Stomach (tissue), 9 donors: ENCODE data around the gene EHMT1. TPM values are rescaled to one million over a fixed set of nuclear protein-coding genes. Genes with fewer than 3 reads are reported as not detected.
A peak's percentile ranks its signal among the peaks of the same experiment; 100 is the strongest.

Source experiments
- DNase-seq, 2 donors: peaks; one replicate each; pipeline versions ENCODE4 v3.0.0 to v3.0.0-alpha.2; 2013 to 2019
- H3K27ac ChIP-seq, 5 donors: fragments of 200-600 bp in 4 of 5; sonication (generic) in 4 of 5; one replicate each; pipeline ENCODE4 v1.5.1; 2013 to 2019; ENCODE audit warnings: mild to moderate bottlenecking in 1 of 5, moderate library complexity in 1 of 5
- H3K27me3 ChIP-seq, 3 donors: fragments of 200-600 bp; sonication (generic); one replicate each; pipeline ENCODE4 v1.5.1; 2017 to 2019; ENCODE audit warnings: mixed run types in 1 of 3
- H3K36me3 ChIP-seq, 4 donors: fragments of 200-600 bp; sonication (generic); 1 replicate in 3 of 4; 2 replicates in 1 of 4; pipeline ENCODE4 v1.5.1; 2016 to 2019
- H3K4me1 ChIP-seq, 4 donors: fragments of 200-600 bp; sonication (generic); one replicate each; pipeline ENCODE4 v1.5.1; 2016 to 2019
- H3K4me3 ChIP-seq, 4 donors: fragments of 200-600 bp; sonication (generic) in 3 of 4; one replicate each; pipeline ENCODE4 v1.5.1; 2016 to 2019; ENCODE audit warnings: mild to moderate bottlenecking in 1 of 4
- H3K9me3 ChIP-seq, 4 donors: fragments of 200-600 bp; sonication (generic); one replicate each; pipeline ENCODE4 v1.5.1; 2016 to 2019
- EP300 ChIP-seq: sonication (generic); formaldehyde crosslinking; IDR thresholded peaks from one replicate; pipeline ENCODE4 v1.6.1; 2017; ENCODE audit warnings: antibody characterized with exemption
- POLR2A ChIP-seq, 4 donors: fragments of 450-650 bp; IDR thresholded peaks; one replicate each; pipeline ENCODE4 v1.6.1; 2016; ENCODE audit warnings: antibody characterized with exemption in 4 of 4, control low read depth in 2 of 4, mild to moderate bottlenecking in 1 of 4, moderate library complexity in 1 of 4
- POLR2AphosphoS5 ChIP-seq, 3 donors: sonication (generic); formaldehyde crosslinking; IDR thresholded peaks; one replicate each; pipeline ENCODE4 v1.6.1; 2016; ENCODE audit warnings: antibody characterized with exemption in 3 of 3
- WGBS, 5 donors: extraction: QIAGEN DNeasy Blood & Tissue Kit in 3 of 5; methylation state at CpG; one replicate each; pipeline versions ENCODE4 v1.1.5 to v1.1.7; 2013 to 2018; 5-methylcytosine and 5-hydroxymethylcytosine counted together
- intact Hi-C: fragments of 100-400 bp; cut with DNase I; formaldehyde crosslinking; loops from one replicate; pipeline ENCODE4 v1.15.1; 2023; ENCODE audit warnings: low total_unique reads
- polyA plus RNA-seq, 3 donors: library from polyadenylated mRNA; stranded (reverse); fragments of 200-250 nt; gene quantifications; one replicate each; pipeline ENCODE4 v1.2.3, GENCODE V29; 2013
- total RNA-seq, 5 donors: library from RNA; depleted of rRNA; stranded (reverse); fragments of >200 nt; gene quantifications; one replicate each; pipeline versions ENCODE4 v1.1.0 to v1.2.3, GENCODE V29; 2014 to 2016
- TF ChIP-seq, protein P1 (sequence below), 7 experiments: fragments of 450-650 bp in 4 of 7; fragments of 200-600 bp in 3 of 7; sonication (generic) in 3 of 7; IDR thresholded peaks; one replicate each; pipeline ENCODE4 v1.5.1; 2016 to 2019; ENCODE audit warnings: antibody characterized with exemption in 7 of 7, control low read depth in 2 of 7, mild to moderate bottlenecking in 1 of 7
- donor health status: healthy with polysubstance abuse.
- donor health status: Bipolar disorder and iron deficiency.
- donor health status: healthy.

The EHMT1 gene
- total and polyA plus RNA-seq, 8 donors: 23.9 to 419 (median 79.5) TPM

DNA sequence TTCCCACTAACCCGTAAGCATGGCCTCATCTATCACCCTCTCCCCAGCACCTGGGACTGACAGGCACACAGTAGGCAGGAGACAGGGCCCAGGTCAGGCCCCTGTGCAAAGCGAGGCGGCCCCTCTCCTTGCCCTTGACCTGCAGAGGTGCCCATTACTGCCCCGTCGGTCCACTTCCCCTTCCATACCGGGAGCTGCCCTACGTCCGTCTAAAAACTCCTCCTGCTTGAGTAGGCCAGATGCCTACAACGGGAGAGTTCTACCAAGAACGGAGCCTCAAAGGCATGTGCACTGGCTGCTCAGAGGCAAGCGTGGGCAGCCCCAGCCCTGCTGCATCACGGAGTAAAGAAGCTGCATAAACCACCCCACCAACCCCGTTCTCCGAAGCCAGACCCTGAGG lies 35.5 kb upstream of the EHMT1 start:
- intact Hi-C loops: no loop called here
- H3K4me3 ChIP-seq: no peak overlapping the region
- DNase-seq: no peak
- WGBS, 5 donors: 85 to 89% (median 87%) methylated on average over 14 of the region's 14 CpGs
- H3K4me1 ChIP-seq: peaks cover 5 to 33% (median 18%) of the 10 kb centered on the region in 4 donors
- H3K27me3 ChIP-seq: no peaks in the 10 kb centered on the region
- peaks cover 43 to 77% (median 71%) of the 10 kb centered on the region in 4 donors for H3K36me3 ChIP-seq
- no peak overlapping the region for H3K27ac ChIP-seq
- TF ChIP-seq, protein P1, sequence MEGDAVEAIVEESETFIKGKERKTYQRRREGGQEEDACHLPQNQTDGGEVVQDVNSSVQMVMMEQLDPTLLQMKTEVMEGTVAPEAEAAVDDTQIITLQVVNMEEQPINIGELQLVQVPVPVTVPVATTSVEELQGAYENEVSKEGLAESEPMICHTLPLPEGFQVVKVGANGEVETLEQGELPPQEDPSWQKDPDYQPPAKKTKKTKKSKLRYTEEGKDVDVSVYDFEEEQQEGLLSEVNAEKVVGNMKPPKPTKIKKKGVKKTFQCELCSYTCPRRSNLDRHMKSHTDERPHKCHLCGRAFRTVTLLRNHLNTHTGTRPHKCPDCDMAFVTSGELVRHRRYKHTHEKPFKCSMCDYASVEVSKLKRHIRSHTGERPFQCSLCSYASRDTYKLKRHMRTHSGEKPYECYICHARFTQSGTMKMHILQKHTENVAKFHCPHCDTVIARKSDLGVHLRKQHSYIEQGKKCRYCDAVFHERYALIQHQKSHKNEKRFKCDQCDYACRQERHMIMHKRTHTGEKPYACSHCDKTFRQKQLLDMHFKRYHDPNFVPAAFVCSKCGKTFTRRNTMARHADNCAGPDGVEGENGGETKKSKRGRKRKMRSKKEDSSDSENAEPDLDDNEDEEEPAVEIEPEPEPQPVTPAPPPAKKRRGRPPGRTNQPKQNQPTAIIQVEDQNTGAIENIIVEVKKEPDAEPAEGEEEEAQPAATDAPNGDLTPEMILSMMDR (IDR thresholded peaks at IDR 0.05): no peak
- TF ChIP-seq EP300 (no peak), POLR2A (IDR thresholded peaks at IDR 0.05) (no peak), POLR2AphosphoS5 (IDR thresholded peaks at IDR 0.05) (no peak)
- no peaks in the 10 kb centered on the region for H3K9me3 ChIP-seq

DNA sequence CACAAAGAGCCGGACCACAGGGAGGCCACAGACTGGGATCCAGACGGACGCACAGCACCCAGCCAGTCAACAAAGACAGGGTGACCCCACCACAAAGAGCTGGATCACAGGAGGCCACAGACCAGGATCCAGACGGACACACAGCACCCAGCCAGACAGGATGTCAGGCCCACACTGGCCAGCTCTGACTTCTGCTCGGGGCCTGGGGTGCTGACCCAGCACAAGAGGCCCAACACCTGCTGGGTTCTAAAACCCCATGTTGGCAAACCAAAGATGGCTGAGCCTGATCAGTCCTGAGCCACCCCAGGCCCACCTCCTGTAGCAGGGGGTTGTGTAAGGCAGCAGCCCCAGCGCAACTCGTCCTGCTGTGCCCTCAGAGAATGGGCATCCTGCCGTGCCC lies 34.8 kb upstream of the EHMT1 start:
- no peak overlapping the region for H3K27ac ChIP-seq
- WGBS, 5 donors: 85 to 95% (median 88%) methylated on average over 4 to 8 of the region's 8 CpGs
- H3K4me1 ChIP-seq: peaks cover 8 to 39% (median 23%) of the 10 kb centered on the region in 4 donors
- TF ChIP-seq, protein P1 (IDR thresholded peaks at IDR 0.05): no peak
- TF ChIP-seq EP300: no peak
- TF ChIP-seq POLR2A (IDR thresholded peaks at IDR 0.05): no peak
- TF ChIP-seq POLR2AphosphoS5 (IDR thresholded peaks at IDR 0.05): no peak
- DNase-seq: no peak
- intact Hi-C loops: no loop called here
- peaks cover 44 to 78% (median 73%) of the 10 kb centered on the region in 4 donors for H3K36me3 ChIP-seq
- no peaks in the 10 kb centered on the region for H3K27me3 ChIP-seq
- no peak overlapping the region for H3K4me3 ChIP-seq
- H3K9me3 ChIP-seq: no peaks in the 10 kb centered on the region

DNA sequence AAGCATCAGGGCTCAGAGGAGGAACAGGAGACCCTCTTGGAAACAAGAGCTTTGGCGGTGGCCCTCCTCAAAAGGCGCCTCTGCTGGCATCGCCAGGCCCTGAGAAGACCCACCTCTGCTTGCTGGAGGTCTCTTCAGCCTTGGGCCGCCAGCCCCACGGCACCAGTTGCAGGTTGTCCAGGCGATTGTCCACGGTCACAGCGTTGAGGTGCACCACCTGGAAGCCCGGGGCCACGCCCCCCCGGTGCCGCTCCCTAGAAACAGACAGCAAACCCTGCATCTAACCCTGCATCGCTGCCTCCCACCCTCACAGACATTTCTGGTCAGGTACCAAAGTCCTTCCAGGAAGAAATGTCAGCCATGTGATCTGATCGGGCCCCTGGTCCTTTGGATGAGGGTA lies 32.0 kb upstream of the EHMT1 start:
- DNase-seq: no peak
- Histone ChIP-seq H3K27me3 (no peaks in the 10 kb centered on the region), H3K4me1 (peaks cover 20 to 32% (median 29%) of the 10 kb centered on the region in 4 donors), H3K4me3 (no peak overlapping the region), H3K36me3 (peaks cover 38 to 67% (median 63%) of the 10 kb centered on the region in 4 donors), H3K9me3 (no peaks in the 10 kb centered on the region), H3K27ac (no peak overlapping the region)
- WGBS, 5 donors: 91 to 97% (median 94%) methylated on average over 14 of the region's 14 CpGs
- intact Hi-C loops: no loop called here
- TF ChIP-seq POLR2A (IDR thresholded peaks at IDR 0.05) (no peak), POLR2AphosphoS5 (IDR thresholded peaks at IDR 0.05) (no peak), EP300 (no peak)
- TF ChIP-seq, protein P1 (IDR thresholded peaks at IDR 0.05): no peak

DNA sequence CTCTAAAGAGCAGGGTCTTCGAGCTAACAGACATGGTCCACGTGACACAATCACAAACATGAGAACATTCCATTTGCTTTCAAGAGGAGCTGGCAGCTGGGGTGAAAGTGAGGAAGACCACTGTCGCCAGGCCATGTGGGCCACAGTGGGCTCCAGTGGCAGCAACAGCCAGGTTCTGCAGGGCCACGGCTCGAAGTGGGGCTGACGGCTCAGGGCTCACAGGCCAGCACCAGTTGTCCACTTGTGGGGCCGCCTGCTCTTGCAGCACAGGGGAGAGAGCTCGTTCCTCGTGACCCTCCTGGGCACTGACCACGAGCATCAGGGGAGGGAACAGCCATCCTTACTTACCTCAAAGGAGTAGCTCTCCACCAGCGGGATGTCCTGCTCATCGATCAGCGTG lies 30.5 kb upstream of the EHMT1 start:
- 83 to 93% (median 91%) methylated on average over 6 to 13 of the region's 13 CpGs for WGBS, 5 donors
- intact Hi-C loops: no loop called here

DNA sequence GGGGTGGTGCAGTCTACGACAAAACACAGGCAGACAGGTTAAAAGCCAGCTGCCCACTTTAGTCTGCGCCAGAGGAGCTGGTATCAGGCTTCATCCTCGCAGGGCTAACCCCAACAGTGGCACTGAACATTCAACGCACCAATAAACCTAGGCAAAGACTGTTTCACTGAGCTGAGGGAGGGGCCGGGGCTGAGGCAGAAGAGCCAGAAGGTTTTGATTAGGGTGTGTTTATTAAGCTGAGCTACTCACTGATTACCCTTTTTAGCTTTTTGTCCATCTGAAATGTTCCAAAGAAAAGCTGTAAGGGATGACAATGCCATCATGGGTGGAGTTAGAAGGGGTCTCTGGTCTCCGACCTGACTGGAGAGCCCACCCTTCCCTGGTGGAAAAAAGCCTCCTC lies 29.9 kb upstream of the EHMT1 start:
- Histone ChIP-seq H3K4me1 (peaks cover 27 to 52% (median 48%) of the 10 kb centered on the region in 4 donors), H3K4me3 (peak overlapping the region in 3 of 4 donors; percentile 64 to 74 (median 69)), H3K27me3 (no peaks in the 10 kb centered on the region), H3K9me3 (no peaks in the 10 kb centered on the region), H3K36me3 (peaks cover 28 to 46% (median 44%) of the 10 kb centered on the region in 4 donors), H3K27ac (peak overlapping the region in 1 of 5 donors; percentile 78)
- TF ChIP-seq POLR2AphosphoS5 (IDR thresholded peaks at IDR 0.05) (no peak), POLR2A (IDR thresholded peaks at IDR 0.05) (no peak), EP300 (no peak)
- TF ChIP-seq, protein P1 (IDR thresholded peaks at IDR 0.05): no peak
- intact Hi-C loops: no loop called here
- 69 to 84% (median 75%) methylated on average over 6 of the region's 6 CpGs for WGBS, 5 donors
- no peak for DNase-seq

More for the DNA sequence above, 30.5 kb upstream of the EHMT1 start:
- Histone ChIP-seq H3K4me3 (no peak overlapping the region), H3K36me3 (peaks cover 30 to 52% (median 49%) of the 10 kb centered on the region in 4 donors), H3K4me1 (peaks cover 27 to 46% (median 42%) of the 10 kb centered on the region in 4 donors), H3K27ac (no peak overlapping the region), H3K9me3 (no peaks in the 10 kb centered on the region), H3K27me3 (no peaks in the 10 kb centered on the region)
- no peak for TF ChIP-seq POLR2AphosphoS5 (IDR thresholded peaks at IDR 0.05)
- no peak for DNase-seq
